ENCODE results near the gene ALCAM. TPM values are rescaled to one million over a fixed set of nuclear protein-coding genes. Genes with fewer than 3 reads are reported as not detected.

ALCAM gene
- total RNA-seq, 1 experiment from 2014 or later: 16.4 TPM

DNA sequence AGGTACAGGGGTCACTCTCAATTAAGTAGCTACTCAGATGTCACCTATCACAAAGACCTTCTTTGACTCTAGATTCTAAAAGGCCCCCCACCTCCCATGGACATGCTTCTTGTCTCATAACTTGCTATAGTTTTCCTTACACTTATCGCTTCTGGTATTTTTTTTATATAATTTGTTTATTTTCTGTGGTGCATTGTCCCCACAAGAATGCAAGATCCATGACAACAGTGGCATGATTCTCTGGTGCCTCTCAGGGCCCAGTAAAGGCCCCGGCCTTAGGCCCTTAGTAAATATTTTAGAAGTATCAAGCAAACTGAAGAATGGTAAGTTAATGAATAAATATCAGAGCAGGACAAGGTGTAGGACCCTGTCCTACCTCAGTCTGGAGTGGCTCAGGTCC lies 253.5 kb downstream of the ALCAM start:
- DNase-seq: no peak
- no peak overlapping the region for H3K4me2 ChIP-seq (ENCODE audit: low read depth, low read length, poor library complexity, severe bottlenecking)
- no peaks in the 10 kb centered on the region for H3K9me2 ChIP-seq (replicated peaks; ENCODE audit: insufficient read depth, low read length)
- no peaks in the 10 kb centered on the region for H4K20me1 ChIP-seq (ENCODE audit: insufficient read depth, low read depth, low read length)
- H3K36me3 ChIP-seq (ENCODE audit: insufficient read depth, low read length): no peaks in the 10 kb centered on the region
- H3K4me1 ChIP-seq (ENCODE audit: low read length): no peaks in the 10 kb centered on the region
- H3K27me3 ChIP-seq (ENCODE audit: low read length): no peaks in the 10 kb centered on the region
- H3K4me3 ChIP-seq (ENCODE audit: low read length): no peak overlapping the region
- no peak overlapping the region for H2AFZ ChIP-seq (ENCODE audit: low read length)
- H3K27ac ChIP-seq (ENCODE audit: low read length): no peak overlapping the region
- H3K9ac ChIP-seq (ENCODE audit: low read length): no peak overlapping the region
- H3K79me2 ChIP-seq (ENCODE audit: low read length): no peaks in the 10 kb centered on the region
- no peaks in the 10 kb centered on the region for H3K9me3 ChIP-seq (ENCODE audit: low read length)

DNA sequence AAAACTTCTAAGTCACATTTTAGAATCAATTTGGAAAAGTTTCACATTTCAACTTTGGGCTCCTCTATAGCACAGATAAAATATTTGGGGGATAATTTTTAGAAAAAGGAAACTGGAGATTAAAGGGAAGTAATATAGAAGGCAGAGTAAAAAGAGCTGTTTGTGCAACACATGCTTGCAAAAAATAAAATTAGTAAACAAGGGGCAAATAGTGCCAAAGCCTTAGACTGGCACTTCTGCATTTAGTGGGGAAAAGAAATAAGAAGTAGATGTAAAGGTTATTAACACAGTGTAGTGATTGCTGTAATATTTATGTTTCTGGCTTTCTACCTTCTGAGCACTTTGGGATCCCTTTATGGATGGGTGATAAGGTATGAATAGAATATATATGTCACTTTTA lies 255.5 kb downstream of the ALCAM start:
- Histone ChIP-seq H3K27ac (ENCODE audit: low read length) (no peak overlapping the region), H2AFZ (ENCODE audit: low read length) (no peak overlapping the region), H3K9me3 (ENCODE audit: low read length) (no peaks in the 10 kb centered on the region), H3K9me2 (replicated peaks; ENCODE audit: insufficient read depth, low read length) (no peaks in the 10 kb centered on the region), H3K27me3 (ENCODE audit: low read length) (no peaks in the 10 kb centered on the region), H3K79me2 (ENCODE audit: low read length) (no peaks in the 10 kb centered on the region), H3K4me1 (ENCODE audit: low read length) (no peaks in the 10 kb centered on the region), H3K4me2 (ENCODE audit: low read depth, low read length, poor library complexity, severe bottlenecking) (no peak overlapping the region), H3K36me3 (ENCODE audit: insufficient read depth, low read length) (no peaks in the 10 kb centered on the region), H3K9ac (ENCODE audit: low read length) (no peak overlapping the region), H3K4me3 (ENCODE audit: low read length) (no peak overlapping the region), H4K20me1 (ENCODE audit: insufficient read depth, low read depth, low read length) (no peaks in the 10 kb centered on the region)
- DNase-seq: no peak

All from Karpas-422 (cell line).